ENCODE data around the gene PA2G4.
"Not testable (repeated sequence)": the region's sequence is repeated elsewhere in the genome, so short reads cannot be mapped to it uniquely, and the experiment has no call there.

The PA2G4 gene

DNA sequence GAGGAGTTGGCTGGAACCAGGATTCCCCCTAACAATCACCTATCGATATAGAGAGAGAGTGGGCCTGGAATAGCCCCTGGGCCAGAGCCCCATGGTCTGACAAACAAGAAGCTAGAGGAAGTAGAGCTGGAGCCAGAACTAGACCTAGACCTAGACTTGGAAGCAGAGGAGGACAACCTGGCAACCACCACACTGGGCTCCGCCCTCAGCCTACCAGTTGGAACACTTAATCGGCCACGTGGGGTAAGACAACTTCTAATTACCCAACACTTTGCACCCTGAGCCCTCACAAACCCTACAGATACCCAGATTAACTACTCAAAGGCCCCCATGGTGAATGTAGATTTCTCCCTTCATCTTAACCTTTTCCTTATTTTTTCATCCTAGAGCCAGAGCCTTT, 4.6 kb upstream of the PA2G4 start:
- no peak for DNase-seq (ENCODE audit: low read depth, low spot score)

DNA sequence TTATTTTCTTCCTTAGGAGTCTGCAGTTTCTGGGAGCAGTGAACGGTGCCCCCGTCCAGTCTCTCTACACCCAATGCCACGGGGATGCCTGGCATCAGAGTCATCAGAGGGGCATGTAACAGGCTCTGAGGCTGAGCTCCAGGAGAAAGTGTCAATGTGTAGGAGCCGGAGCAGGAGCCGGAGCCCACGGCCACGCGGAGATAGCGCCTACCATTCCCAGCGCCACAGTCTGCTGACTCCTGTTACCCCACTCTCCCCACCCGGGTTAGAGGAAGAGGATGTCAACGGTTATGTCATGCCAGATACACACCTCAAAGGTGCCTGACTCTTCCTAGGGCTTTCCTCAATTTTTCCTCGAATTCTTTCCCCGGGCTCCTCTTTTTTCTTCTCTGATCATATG, 3.3 kb upstream of the PA2G4 start:
- DNase-seq (ENCODE audit: low read depth, low spot score): no peak

DNA sequence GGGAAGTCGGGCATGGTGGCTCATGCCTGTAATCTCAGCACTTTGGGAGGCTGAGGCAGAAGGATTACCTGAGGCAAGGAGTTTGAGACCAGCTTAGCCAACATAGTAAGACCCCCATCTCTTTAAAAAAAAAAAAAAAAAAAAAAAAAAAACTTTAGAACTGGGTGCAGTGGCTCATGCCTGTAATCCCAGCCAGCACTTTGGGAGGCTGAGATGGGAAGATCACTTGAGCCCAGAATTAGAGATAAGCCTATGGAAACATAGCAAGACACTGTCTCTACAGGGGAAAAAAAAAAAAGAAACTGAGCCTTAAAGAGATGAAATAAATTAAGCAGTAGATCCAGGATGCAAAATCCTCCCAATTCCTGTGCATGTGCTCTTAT, 1.7 kb upstream of the PA2G4 start:
- DNase-seq (ENCODE audit: low read depth, low spot score): no peak

DNA sequence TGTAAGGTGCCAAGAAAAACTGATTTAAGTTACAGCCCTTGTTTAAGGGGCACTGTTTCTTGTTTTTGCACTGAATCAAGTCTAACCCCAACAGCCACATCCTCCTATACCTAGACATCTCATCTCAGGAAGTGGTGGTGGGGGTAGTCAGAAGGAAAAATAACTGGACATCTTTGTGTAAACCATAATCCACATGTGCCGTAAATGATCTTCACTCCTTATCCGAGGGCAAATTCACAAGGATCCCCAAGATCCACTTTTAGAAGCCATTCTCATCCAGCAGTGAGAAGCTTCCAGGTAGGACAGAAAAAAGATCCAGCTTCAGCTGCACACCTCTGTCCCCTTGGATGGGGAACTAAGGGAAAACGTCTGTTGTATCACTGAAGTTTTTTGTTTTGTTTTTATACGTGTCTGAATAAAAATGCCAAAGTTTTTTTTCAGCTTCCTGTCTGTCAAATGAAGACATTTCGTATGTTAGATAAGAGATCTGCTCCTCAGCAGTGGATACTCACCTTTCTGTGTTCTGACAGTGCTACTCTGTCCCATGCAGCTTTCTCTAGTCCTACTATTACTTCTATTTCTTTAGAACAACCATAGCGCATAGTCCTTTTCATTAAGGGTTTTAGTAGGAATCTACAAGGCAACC, 1.2 kb upstream of the PA2G4 start:
- DNase-seq (ENCODE audit: low read depth, low spot score): no peak

DNA sequence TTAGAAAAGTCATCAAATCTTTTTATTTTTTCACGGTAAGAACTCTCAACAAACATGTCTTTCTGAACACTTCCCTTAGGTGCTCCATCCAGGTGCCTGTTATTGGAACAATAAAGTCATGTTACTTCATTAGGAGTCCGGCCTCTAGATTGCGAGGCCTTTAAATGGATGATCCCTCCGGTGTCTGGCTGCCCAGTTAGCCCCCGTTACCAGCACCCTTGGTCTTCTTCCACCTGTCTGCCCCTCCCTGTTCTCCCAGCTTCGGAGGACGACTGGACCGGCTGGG, 593 bp upstream of the PA2G4 start:
- DNase-seq (ENCODE audit: low read depth, low spot score): no peak

DNA sequence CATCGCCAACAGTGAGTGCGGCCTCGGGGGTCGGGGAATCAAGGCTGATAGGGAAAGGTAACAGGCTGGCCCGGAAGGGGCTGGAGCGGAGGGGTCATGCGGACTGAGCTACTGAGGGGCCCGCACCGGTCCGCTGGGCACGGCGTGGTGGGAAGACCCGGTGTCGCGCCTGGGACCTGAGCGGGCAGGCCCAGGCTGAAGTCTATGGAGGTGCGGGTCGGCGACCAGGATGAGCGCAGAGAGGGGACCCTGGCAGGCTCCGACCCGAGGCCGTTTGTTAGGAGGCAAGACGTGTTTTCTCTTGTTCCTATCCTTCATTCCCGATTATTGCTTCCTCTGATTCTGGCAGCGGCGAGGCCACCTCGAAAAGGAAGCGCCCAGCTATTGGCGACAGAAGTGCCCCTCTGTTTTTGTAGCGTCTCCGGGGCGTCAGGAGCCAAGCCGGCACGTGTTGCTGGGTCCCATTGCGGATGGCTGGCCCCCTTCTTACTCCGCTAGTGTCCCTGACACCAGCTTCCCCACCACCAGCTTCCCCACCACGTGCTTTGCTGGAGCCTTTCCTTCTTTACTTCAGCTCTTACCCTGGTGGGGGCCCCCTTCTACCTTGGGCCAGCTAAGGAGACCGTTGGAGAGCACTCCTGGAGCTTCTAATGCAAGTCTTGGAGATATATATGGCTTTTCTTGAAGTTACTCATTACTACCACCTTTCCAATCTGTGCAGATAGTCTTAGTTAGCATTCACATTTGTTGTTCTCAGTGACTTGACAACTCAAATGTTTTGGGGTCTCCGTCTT, 653 bp downstream of the PA2G4 start:
- no peak for DNase-seq (ENCODE audit: low read depth, low spot score)

DNA sequence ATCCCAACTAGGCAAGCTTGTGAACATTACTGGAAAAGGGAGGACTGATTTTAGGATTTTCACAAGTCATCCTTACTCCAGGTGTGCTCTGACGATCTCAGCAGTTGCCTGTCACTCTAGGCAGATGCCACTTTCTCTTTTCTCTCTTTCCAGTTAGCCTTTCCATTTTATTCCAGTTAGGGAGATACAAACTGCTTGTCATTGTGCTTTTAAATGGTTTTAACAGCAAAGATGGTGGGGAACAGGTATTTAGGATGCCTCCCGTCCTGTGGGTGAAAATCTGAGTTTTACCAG, 1.2 kb downstream of the PA2G4 start:
- DNase-seq (ENCODE audit: low read depth, low spot score): no peak

DNA sequence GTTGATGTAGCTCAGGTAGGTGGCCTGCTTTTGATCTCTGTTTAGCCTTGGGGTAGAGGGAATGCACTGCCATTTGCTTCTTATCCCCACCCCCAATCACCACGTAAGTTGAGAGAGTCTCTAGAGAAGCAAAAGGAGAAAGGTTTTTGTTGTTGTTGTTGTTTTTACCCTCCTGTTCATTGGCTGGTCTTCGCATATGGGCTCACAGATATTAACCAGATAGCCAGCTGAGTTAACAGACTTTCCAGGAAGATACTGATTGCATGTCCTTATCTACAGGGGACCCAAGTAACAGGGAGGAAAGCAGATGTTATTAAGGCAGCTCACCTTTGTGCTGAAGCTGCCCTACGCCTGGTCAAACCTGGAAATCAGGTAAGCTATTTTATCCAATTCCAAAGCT, 2.9 kb downstream of the PA2G4 start:
- DNase-seq (ENCODE audit: low read depth, low spot score): no peak

DNA sequence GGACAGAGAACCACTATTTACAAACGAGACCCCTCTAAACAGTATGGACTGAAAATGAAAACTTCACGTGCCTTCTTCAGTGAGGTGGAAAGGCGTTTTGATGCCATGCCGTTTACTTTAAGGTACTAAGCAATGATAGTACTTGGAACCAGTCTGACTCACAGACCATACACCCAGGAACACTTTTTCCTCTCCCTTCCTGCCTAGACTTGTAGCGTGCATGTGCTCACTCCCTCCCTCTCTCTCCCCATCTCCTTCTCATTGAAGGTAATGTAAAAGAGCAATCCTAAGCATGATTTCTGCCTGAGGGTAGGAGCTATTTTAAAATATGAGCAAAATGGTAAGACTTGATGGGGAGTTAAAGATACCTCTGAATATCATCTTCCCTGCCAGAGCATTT, 6.2 kb downstream of the PA2G4 start:
- DNase-seq (ENCODE audit: low read depth, low spot score): no peak

DNA sequence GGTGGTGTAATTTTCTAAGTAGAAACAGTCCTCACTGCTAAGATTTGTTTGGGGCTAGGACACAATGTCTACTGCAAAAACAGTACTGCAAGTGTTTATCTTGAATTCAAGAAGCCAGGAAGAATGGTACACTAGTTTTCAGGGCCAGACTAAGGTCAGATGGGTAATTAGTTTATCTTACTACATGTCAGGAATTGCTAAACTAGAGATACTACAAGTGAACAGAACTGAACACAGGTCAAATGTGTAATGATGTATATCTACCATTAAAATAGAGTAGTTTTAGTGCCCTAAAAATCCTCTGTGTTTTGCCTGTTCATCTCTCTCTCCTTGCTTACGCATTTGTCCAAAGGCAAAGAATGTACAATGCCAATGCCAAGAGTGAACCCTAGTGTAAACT, 9.7 kb downstream of the PA2G4 start:
- no peak for DNase-seq (ENCODE audit: low read depth, low spot score)

DNA sequence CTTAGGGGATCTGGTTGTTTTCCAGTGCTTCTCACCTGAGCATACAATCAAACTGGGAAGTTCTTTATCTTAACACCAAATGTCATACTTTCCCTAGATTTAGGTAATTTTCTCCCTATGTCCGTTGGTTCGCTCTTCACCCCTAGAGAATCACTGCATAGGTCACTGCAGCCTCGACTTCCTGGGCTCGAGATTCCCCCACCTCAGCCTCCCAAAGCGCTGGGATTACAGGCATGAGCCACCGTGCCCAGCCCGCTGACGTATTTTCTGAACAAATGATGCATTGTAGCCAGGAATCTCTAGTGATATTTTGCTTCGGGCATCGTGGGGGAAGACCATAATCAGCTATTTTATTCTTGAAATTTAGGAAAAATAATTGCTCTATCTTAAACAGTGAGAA, 11.0 kb downstream of the PA2G4 start:
- no peak for DNase-seq (ENCODE audit: low read depth, low spot score)

DNA sequence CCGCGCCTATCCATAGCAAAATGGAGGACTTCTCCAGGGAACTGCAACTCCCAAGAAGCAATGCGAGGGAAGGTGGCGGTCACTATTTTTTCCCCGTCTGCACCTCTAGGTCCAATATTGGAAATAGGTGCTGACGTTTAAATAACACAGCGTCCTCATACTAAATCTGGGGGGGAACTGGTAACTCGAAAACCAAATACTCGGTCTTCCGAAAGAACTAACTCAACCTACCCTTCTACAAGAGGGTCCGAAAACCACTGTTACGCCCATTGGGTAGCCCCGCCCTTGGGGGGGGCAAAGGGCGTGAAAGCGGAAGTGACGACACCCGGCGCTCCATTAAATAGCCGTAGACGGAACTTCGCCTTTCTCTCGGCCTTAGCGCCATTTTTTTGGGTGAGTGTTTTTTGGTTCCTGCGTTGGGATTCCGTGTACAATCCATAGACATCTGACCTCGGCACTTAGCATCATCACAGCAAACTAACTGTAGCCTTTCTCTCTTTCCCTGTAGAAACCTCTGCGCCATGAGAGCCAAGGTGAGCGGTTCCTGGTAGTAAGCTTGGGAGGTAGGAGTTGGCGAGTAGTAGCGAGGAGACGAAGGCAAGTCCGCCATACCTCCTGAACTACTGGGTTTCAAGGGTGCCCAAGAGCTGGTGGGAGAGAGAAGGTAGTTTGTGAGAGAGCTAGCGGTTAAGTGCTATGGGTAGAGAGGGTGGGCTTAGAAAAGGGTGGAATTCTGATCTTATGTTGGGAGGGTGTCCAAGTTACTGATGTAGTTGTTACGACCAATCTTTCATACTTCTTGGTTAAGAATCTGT, 12.1 kb downstream of the PA2G4 start, which contains the start of gene RPL41:
RPL41 (plus strand) TSS at position 367 of the 815 bp plus-strand sequence.
- peak; percentile 70 for DNase-seq (ENCODE audit: low read depth, low spot score)

DNA sequence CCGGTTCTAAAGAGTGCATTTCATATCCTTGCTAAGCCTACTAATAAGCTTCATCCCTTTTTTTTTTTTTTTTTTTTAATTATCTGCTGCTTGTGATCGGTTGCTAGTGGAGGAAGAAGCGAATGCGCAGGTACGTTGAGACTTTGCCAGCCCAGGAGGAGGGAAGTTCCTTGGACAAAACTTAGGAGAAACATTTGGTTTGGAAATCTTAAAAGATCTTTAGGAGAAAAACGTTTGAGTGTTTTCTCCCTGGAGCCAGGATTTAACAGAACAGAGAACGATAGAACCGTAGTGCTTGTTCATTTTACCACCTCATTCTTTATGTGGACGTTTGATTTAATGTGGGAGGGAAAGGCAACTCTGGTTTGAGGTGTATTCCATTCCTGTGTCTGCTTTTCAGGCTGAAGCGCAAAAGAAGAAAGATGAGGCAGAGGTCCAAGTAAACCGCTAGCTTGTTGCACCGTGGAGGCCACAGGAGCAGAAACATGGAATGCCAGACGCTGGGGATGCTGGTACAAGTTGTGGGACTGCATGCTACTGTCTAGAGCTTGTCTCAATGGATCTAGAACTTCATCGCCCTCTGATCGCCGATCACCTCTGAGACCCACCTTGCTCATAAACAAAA, 12.8 kb downstream of the PA2G4 start:
- DNase-seq (ENCODE audit: low read depth, low spot score): not testable (repeated sequence)

DNA sequence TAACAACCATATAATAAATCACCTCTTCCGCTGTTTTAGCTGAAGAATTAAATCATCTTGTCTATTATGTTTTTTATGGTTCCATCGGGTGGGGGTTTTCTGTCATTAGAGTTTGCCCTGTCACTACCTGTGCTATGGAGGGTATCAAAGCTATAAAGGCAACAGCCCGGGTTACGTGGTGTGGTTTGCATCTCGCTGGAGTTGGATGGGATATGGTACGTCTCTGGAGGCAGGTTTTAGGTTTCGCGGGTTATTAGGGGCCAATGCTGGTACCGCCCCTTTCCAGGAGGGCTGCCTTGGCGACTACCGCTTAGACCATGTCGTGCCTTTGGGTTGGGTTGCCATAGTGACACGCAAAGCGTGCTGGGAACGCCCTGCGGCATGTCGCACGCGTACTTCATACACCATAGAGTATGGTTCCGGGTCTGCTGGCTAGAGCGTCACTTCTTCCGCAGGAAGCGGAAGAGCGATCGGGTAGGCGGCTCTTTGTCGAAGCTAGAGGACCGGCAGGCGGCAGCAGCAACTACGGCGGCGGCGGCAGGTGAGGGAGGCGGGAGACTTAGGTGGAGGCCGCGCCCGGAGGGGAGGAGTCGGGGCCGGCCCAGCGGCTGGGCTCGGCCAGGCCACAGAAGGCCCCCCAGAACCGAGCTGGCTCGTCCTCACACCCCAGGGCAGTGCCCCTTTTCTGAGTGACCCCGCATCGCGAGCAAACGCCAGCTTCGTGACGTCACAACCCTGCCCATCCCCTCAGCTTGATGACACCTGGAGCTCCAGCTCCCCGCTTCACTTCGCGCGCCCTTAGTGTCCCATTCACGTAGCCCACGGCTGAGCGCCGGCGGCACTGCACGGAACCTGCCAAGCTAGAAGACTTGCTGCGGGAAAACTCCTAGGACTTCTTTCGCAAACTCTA, 13.7 kb downstream of the PA2G4 start, which contains the start of gene ZC3H10:
ZC3H10 (plus strand) TSS at position 489 of the 910 bp plus-strand sequence. CDS start 2,297 bp downstream, outside the sequence.
- DNase-seq (ENCODE audit: low read depth, low spot score): peak; percentile 99

DNA sequence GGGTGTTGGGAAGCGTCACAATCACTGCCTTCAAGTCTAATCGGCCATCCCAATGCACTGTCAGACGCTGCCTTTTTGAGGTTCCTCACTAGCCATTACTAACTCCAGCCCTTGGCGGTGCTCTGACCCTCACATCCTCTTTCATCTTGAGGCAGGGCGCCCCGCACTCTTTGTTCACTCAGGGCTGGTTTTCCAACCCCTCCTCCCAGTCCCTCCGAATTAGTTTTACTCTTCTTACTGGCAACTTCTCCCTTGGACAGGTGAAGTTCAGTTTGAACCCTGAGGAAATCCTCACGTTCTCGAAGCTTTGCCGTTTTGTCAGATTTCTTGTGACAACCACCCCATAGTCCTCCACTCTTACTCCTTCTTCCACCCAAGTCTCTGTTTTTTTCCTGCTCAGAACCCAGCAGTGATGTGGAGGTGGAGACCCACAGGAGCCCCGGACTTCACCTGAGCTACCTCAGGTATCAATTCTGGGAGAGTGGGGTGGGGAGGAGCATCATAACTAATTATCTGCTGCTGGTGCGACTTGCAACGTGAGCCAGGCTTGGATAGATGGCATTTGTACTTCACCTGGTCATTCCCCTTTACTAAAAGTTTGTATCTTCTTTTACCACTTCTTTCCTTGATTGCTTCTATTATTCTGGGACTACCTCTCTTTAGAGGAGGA, 14.5 kb downstream of the PA2G4 start:
- DNase-seq (ENCODE audit: low read depth, low spot score): no peak

DNA sequence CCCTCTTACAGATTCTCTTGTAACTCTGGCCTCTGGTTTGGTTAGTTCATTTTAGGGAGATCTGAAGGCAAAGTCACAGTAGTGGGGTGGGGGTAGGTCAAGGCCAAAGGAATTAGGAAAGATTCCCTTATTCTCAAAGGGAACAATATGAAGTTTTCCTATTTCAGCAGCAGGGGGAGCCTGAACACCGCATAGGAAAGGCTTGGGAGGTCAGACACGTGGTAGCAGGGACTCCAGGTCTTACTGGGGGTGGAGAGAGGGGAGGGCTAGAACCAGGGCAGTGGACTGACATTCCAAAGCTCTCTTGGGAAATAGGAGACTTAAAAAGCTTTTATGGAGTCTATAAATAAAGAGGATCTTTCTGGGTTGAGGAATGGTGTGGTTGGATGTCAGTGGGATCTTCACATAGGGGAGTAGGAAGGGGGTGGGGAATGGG, 15.0 kb downstream of the PA2G4 start:
- peak; percentile 83 for DNase-seq (ENCODE audit: low read depth, low spot score)

DNA sequence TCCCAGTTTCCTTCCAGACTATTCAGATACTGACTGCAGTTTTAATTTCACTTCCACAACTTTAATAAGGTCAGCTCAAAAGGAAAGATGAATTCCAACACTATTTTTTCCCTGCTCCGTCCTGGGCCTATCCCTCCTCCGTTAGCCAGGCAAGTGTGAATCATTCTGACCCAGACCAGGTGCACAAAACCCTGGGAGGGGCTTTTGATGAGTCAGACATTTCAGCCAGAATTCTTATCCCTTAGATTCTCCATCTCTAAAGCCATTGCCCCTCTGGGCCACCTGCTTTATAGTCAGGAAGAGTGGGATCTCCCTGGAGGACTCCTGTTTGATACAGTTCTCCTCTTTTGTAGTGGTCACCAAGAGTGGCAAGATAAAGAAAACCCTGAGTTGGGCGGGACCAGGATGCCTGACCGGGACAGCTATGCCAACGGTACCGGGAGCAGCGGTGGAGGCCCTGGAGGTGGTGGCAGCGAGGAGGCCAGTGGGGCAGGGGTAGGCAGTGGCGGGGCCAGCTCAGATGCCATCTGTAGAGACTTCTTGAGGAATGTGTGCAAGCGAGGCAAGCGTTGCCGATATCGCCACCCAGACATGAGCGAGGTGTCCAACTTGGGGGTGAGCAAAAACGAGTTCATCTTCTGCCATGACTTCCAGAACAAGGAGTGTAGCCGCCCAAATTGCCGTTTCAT, 15.9 kb downstream of the PA2G4 start:
- no peak for DNase-seq (ENCODE audit: low read depth, low spot score)

DNA sequence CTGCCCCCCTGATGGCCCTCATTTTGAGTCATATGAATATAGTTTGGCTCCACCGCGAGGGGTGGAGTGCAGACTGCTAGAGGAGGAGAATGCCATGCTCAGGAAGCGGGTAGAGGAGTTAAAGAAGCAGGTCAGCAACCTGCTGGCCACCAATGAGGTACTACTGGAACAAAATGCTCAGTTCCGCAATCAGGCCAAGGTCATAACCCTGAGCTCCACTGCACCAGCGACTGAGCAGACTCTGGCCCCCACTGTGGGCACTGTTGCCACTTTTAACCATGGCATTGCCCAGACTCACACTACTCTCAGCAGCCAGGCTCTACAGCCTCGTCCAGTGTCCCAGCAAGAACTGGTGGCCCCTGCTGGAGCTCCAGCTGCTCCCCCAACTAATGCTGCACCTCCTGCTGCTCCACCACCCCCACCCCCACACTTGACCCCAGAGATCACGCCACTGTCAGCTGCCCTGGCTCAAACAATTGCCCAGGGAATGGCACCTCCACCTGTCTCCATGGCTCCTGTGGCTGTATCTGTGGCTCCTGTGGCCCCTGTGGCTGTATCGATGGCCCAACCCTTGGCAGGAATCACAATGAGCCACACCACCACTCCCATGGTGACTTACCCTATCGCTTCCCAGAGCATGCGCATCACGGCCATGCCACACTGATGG, 17.0 kb downstream of the PA2G4 start:
- no peak for DNase-seq (ENCODE audit: low read depth, low spot score)

DNA sequence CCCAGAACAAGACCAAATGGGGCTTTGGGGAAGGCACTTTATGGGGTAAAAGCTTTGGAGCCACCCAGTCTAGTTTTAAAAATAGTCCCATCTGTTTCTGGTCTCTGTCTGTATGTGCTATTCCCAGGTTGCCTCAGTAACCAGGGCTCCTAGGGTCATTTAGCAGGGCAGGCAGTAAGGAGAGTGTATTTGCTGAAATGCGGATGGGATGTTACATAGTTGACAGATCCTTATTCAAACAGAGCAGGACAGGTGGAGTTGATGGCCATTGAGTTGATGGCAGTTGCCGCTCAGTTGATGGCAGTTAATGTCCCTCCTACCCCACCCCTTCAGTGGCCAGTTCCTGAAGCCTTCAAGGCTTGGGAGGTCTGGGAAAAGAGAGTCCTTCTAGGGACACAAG, 18.3 kb downstream of the PA2G4 start:
- DNase-seq (ENCODE audit: low read depth, low spot score): no peak

DNA sequence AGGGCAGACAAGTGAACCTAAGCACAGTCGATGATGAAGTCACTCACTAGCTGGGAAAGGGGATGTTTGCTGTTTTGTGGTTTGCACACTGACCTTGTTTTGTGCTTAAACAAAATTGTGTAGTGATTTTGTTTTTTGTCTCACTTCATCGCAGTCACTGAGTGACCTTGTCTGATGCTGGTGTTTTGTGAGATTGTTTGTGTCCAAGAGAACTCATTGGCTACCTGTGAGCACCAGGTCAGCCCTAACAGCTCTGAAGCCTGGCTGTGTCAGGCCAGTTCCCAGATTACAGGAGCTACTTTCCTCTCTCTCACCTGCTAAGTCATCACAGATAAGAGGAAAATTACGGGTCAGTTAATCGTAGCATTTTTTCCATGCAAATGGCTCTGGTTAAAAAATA, 19.8 kb downstream of the PA2G4 start:
- DNase-seq (ENCODE audit: low read depth, low spot score): no peak

Measured in iPS DF 19.7 (cell line).